Kidney (tissue), 14 donors: ENCODE data around the gene INSYN1. TPM values are rescaled to one million over a fixed set of nuclear protein-coding genes. Genes with fewer than 3 reads are reported as not detected.

ENCODE experiments used
- DNase-seq, 5 donors: peaks; one replicate each; pipeline ENCODE4 v3.0.0-alpha.2; 2013 to 2020
- FAIRE-seq: peaks from 2 replicates; lab custom pipeline; 2012; peaks lifted over from hg19 to GRCh38; lab: Jason Lieb, UNC
- H3K27ac ChIP-seq, 2 donors: one replicate each; pipeline ENCODE4 v1.7.0; 2013; ENCODE audit warnings: low read depth in 2 of 2, low read length in 2 of 2, inconsistent platforms in 1 of 2
- H3K27me3 ChIP-seq: one replicate; pipeline ENCODE4 v1.7.1; 2013; ENCODE audit warnings: low read length, inconsistent platforms; ENCODE audit not compliant: control insufficient read depth, insufficient read depth
- H3K36me3 ChIP-seq, 3 donors: one replicate each; pipeline versions ENCODE4 v1.7.0 to v1.7.1; 2013; ENCODE audit warnings: low read length in 3 of 3, control low read depth in 1 of 3, inconsistent platforms in 1 of 3; ENCODE audit not compliant: insufficient read depth in 3 of 3, control insufficient read depth in 2 of 3
- H3K4me1 ChIP-seq, 3 donors: one replicate each; pipeline versions ENCODE4 v1.7.0 to v1.7.1; 2013; ENCODE audit warnings: low read length in 3 of 3, inconsistent platforms in 1 of 3, low read depth in 1 of 3; ENCODE audit not compliant: control insufficient read depth in 2 of 3, insufficient read depth in 2 of 3
- H3K4me3 ChIP-seq, 3 donors: one replicate each; pipeline versions ENCODE4 v1.7.0 to v1.8.1; 2013; ENCODE audit warnings: low read length in 3 of 3, control low read depth in 1 of 3, inconsistent platforms in 1 of 3
- H3K9ac ChIP-seq, 3 donors: one replicate each; pipeline versions ENCODE4 v1.7.0 to v1.7.1; 2013; ENCODE audit warnings: low read length in 3 of 3, control low read depth in 1 of 3, inconsistent platforms in 1 of 3
- H3K9me3 ChIP-seq, 3 donors: one replicate each; pipeline versions ENCODE4 v1.7.0 to v1.7.1; 2013; ENCODE audit warnings: low read length in 3 of 3, control low read depth in 1 of 3, inconsistent platforms in 1 of 3; ENCODE audit not compliant: control insufficient read depth in 2 of 3, insufficient read depth in 1 of 3
- intact Hi-C: fragments of 100-400 bp; cut with DNase I; formaldehyde crosslinking; loops from one replicate; pipeline ENCODE4 v1.11.1; 2022
- polyA plus RNA-seq: library from polyadenylated mRNA; stranded (reverse); fragments of 350-450 nt; fragmentation: Illumina TruSeq; extraction: RNeasy Lipid Tissue Mini Kit (QIAGEN cat#74804); gene quantifications from one replicate; pipeline ENCODE4 v1.2.3, GENCODE V29; 2014; ENCODE audit warnings: low read depth, low replicate concordance; ENCODE audit not compliant: insufficient read depth
- total RNA-seq: library from RNA; stranded (reverse); fragmentation: NEBNext Ultra II Directional; extraction: Animal tissue kit (Norgen Biotek cat#: 25700); gene quantifications from one replicate; pipeline ENCODE4 v1.2.1, GENCODE V29; 2021
- TF ChIP-seq, protein P1 (sequence below): IDR thresholded peaks from 3 replicates; pipeline ENCODE4 v1.5.1; 2012; ENCODE audit warnings: mild to moderate bottlenecking, moderate library complexity, borderline replicate concordance; ENCODE audit not compliant: insufficient read depth; ENCODE audit errors: extremely low read depth
- donor health status: control.
- donor health status: control.
- donor health status: control.
- donor health status: control.
- donor health status: control.
- donor health status: DM: yes; HTN: yes; CAD: no.
- donor health status: Normal renal cell carcinoma (clear cell type).

The INSYN1 gene
- total and polyA plus RNA-seq, 2 donors from 2014 or later, result 4.2 to 39.6 TPM

DNA sequence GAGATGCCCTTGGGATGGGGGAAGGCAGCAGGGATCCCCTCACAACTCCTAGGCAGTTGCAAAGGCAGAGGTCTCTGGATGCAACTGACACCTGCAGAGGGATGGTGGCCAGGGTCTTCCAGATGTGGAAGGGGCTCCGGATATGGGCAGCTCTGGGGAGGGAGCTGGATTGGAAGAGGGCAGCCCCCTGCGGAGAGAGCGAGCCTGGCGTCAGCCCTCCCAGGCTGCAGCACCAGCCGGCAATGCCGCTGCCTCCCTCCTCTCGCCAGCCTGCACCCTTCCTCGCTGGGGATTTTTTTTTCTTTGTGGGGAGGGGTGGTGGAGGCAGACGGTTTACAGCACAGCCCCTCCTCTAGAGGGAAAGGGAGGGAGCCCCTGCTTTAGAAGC lies 1.6 kb downstream of the INSYN1 start:
- DNase-seq (no peak), FAIRE-seq (no peak)
- Histone ChIP-seq H3K27ac (no peak overlapping the region), H3K4me1 (peaks cover 0 to 10% (median 5%) of the 10 kb centered on the region in 3 donors), H3K9ac (no peak overlapping the region), H3K27me3 (no peaks in the 10 kb centered on the region), H3K4me3 (peak overlapping the region in 1 of 3 donors; percentile 16), H3K36me3 (no peaks in the 10 kb centered on the region), H3K9me3 (no peaks in the 10 kb centered on the region)
- TF ChIP-seq, protein P1, sequence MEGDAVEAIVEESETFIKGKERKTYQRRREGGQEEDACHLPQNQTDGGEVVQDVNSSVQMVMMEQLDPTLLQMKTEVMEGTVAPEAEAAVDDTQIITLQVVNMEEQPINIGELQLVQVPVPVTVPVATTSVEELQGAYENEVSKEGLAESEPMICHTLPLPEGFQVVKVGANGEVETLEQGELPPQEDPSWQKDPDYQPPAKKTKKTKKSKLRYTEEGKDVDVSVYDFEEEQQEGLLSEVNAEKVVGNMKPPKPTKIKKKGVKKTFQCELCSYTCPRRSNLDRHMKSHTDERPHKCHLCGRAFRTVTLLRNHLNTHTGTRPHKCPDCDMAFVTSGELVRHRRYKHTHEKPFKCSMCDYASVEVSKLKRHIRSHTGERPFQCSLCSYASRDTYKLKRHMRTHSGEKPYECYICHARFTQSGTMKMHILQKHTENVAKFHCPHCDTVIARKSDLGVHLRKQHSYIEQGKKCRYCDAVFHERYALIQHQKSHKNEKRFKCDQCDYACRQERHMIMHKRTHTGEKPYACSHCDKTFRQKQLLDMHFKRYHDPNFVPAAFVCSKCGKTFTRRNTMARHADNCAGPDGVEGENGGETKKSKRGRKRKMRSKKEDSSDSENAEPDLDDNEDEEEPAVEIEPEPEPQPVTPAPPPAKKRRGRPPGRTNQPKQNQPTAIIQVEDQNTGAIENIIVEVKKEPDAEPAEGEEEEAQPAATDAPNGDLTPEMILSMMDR, result no peak
- intact Hi-C loops, result no loop called here

DNA sequence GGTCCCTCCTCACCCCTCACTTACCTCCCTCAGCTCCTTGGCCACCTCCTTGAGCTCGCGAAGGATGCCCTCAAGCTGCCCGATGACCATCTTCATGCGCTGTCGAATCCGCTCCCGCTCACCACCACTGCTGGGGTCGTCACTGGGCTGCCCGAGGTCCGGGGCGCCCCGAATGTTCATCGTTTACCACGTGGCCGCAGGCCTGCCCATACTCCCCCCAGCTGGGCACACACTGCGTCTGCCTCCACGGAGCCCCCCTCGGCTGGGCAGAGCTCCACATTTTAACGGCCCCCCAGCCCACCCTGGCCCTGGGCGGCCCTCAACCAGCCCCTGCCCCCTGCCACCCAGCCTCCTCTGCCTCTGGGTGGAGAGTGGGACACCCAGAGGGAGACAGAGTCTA lies 2.2 kb downstream of the INSYN1 start:
- no peak overlapping the region for H3K27ac ChIP-seq
- DNase-seq (no peak), FAIRE-seq (no peak)
- no peak overlapping the region for H3K9ac ChIP-seq
- H3K27me3 ChIP-seq, result no peaks in the 10 kb centered on the region
- H3K36me3 ChIP-seq, result no peaks in the 10 kb centered on the region
- intact Hi-C loops, result no loop called here
- TF ChIP-seq, protein P1, result no peak
- H3K4me1 ChIP-seq, result peaks cover 0 to 10% (median 5%) of the 10 kb centered on the region in 3 donors
- H3K9me3 ChIP-seq, result no peaks in the 10 kb centered on the region
- H3K4me3 ChIP-seq, result no peak overlapping the region

DNA sequence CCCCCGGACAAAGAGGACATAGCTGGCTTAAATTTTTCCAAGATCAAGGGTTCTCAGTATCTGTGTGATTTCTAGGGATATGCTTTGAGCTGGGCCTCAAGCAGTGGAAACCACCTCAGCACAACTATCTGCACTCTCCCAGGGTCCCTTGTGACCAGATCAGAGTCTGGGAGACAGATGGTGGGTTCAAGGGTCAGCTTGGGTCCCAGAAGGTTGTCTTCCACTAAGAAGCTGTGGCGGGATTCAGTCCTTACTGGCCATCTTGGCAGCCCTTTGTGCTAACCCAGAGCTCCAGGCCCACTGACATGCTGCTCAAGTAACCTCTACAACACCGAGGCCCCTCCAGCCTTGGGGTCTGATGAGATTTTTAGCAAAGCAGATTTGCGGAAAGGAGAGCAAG lies 2.7 kb downstream of the INSYN1 start:
- TF ChIP-seq, protein P1, result no peak
- no peak overlapping the region for H3K4me3 ChIP-seq
- no peaks in the 10 kb centered on the region for H3K27me3 ChIP-seq
- DNase-seq, result no peak
- no peaks in the 10 kb centered on the region for H3K36me3 ChIP-seq
- H3K9me3 ChIP-seq, result no peaks in the 10 kb centered on the region
- peaks cover 0 to 10% (median 5%) of the 10 kb centered on the region in 3 donors for H3K4me1 ChIP-seq
- FAIRE-seq, result no peak
- intact Hi-C loops, result no loop called here
- H3K27ac ChIP-seq, result no peak overlapping the region
- H3K9ac ChIP-seq, result no peak overlapping the region

DNA sequence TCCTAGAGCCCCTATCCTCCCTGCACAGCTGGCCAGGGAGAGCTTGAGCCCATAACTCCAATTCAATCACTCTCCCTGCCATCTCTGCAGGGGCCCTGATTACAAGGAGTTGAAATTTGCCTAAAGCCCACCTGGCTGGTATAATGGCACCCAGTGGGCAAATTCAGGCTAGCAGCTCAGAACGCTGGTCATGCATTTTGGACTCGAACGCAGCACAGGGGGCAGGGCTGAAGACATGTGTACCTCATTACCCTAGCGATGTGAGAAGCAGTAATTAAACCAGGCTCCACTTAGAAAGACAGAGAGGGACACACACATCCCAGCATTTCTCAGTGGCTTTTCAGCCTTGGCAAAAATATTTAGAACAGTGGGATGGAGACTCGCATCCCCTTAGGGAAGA lies 3.2 kb downstream of the INSYN1 start:
- Histone ChIP-seq H3K9ac (no peak overlapping the region), H3K4me1 (peaks cover 0 to 10% (median 5%) of the 10 kb centered on the region in 3 donors), H3K27ac (no peak overlapping the region), H3K9me3 (no peaks in the 10 kb centered on the region), H3K4me3 (no peak overlapping the region), H3K27me3 (no peaks in the 10 kb centered on the region), H3K36me3 (no peaks in the 10 kb centered on the region)
- TF ChIP-seq, protein P1, result no peak
- intact Hi-C loops, result no loop called here
- DNase-seq, result no peak
- no peak for FAIRE-seq
